Panc1 (cell line): ENCODE results near the gene SPOCK1. TPM values are rescaled to one million over a fixed set of nuclear protein-coding genes. Genes with fewer than 3 reads are reported as not detected.

Source experiments
- ATAC-seq: fragments of 200-7000 bp; cut with Tn5 transposase; 2 replicates; pipeline ENCODE4 v1.9.1; 2020; ENCODE audit warnings: mild to moderate bottlenecking, moderate library complexity
- BruUV-seq: library from RNA; stranded (reverse); fragments of 400-500 nt; replicated peaks from 2 replicates; lab custom pipeline; 2021; lab: Mats Ljungman, UMichigan
- CTCF ChIA-PET: fragments of 300-600 bp; sonication (Branson Sonifier 250); formaldehyde crosslinking; loops from one replicate; lab custom pipeline; 2022; ENCODE audit warnings: antibody characterized with exemption; lab: Charles Lee
- POLR2A ChIA-PET: fragments of 300-600 bp; sonication (Branson Sonifier 250); formaldehyde crosslinking; loops from one replicate; lab custom pipeline; 2022; ENCODE audit warnings: antibody characterized with exemption; lab: Charles Lee
- DNase-seq: peaks from one replicate; pipeline ENCODE4 v3.0.0-alpha.2; 2010; ENCODE audit warnings: low read depth, low spot score
- H3K27ac ChIP-seq: 2 replicates; pipeline ENCODE4 v1.5.1; 2011; ENCODE audit warnings: mild to moderate bottlenecking, low read length, inconsistent platforms
- H3K27me3 ChIP-seq: fragments of 200-500 bp; sonication (Bioruptor generic); 2 replicates; pipeline ENCODE4 v1.6.0; 2014; ENCODE audit warnings: low read length, inconsistent platforms; ENCODE audit not compliant: control insufficient read depth, insufficient read depth
- H3K36me3 ChIP-seq: fragments of 200-500 bp; sonication (Bioruptor generic); 2 replicates; pipeline ENCODE4 v1.5.1; 2014; ENCODE audit warnings: inconsistent platforms, mild to moderate bottlenecking, low read length, moderate library complexity; ENCODE audit not compliant: control insufficient read depth, insufficient read depth
- H3K4me1 ChIP-seq: 2 replicates; pipeline ENCODE4 v1.5.1; 2011; ENCODE audit warnings: inconsistent platforms, mild to moderate bottlenecking, low read length, moderate library complexity; ENCODE audit not compliant: control insufficient read depth, insufficient read depth
- H3K4me3 ChIP-seq, 2 experiments: 2 replicates each; pipeline ENCODE4 v1.5.1; 2011 to 2012; ENCODE audit warnings: low read depth in 2 of 2, low read length in 2 of 2, mild to moderate bottlenecking in 2 of 2, inconsistent platforms in 1 of 2, moderate library complexity in 1 of 2
- H3K9me3 ChIP-seq: fragments of 200-500 bp; sonication (Bioruptor generic); 2 replicates; pipeline ENCODE4 v1.5.1; 2014; ENCODE audit warnings: low read depth, mild to moderate bottlenecking, inconsistent platforms, low read length, moderate library complexity; ENCODE audit not compliant: control insufficient read depth, insufficient read depth
- CTCF ChIP-seq: fragments of 450-650 bp; IDR thresholded peaks from 2 replicates; pipeline ENCODE4 v1.5.1; 2017; ENCODE audit warnings: mild to moderate bottlenecking
- POLR2AphosphoS5 ChIP-seq: IDR thresholded peaks from 2 replicates; pipeline ENCODE4 v1.6.1; 2012; ENCODE audit warnings: mild to moderate bottlenecking, low read depth, low read length, moderate library complexity
- REST ChIP-seq, 2 experiments: IDR thresholded peaks; 2 replicates each; pipeline ENCODE4 v1.6.1; 2011 to 2012; ENCODE audit warnings: low read depth in 2 of 2, control low read depth in 1 of 2, low read length in 1 of 2, mild to moderate bottlenecking in 1 of 2, moderate library complexity in 1 of 2; ENCODE audit not compliant: insufficient read depth in 1 of 2
- SIN3A ChIP-seq: IDR thresholded peaks from 2 replicates; pipeline ENCODE4 v1.6.1; 2012; ENCODE audit warnings: low read depth, mild to moderate bottlenecking, low read length, moderate library complexity, borderline replicate concordance; ENCODE audit not compliant: insufficient read depth
- TCF7L2 ChIP-seq: IDR thresholded peaks from 2 replicates; pipeline ENCODE4 v1.6.1; 2011; ENCODE audit warnings: mild to moderate bottlenecking, low read depth, low read length, inconsistent platforms
- in situ Hi-C: cut with HindIII; loops from 2 replicates; pipeline ENCODE4 v1.10.0; 2016; ENCODE audit warnings: low sequenced_read_pairs, low pct_unique_long_range_greater_than_20kb
- intact Hi-C: fragments of 100-400 bp; cut with micrococcal nuclease; formaldehyde crosslinking; loops from one replicate; pipeline ENCODE4 v1.10.0; 2022; ENCODE audit not compliant: unreplicated experiment
- total RNA-seq: library from RNA; stranded (reverse); gene quantifications from one replicate; pipeline ENCODE4 v1.2.1, GENCODE V29; 2021; ENCODE audit not compliant: unreplicated experiment

Gene SPOCK1
- total RNA-seq, 1 experiment from 2014 or later, result 15.6 TPM

GRCh38 chr5:137190031-137190430, 309.1 kb downstream of the SPOCK1 start:
- ChIA-PET CTCF (no interaction called here), POLR2A (no interaction called here)
- no TSS peak for BruUV-seq
- H3K4me1 ChIP-seq, result no peaks in the 10 kb centered on the region
- intact Hi-C loops, result no loop called here
- no peaks in the 10 kb centered on the region for H3K36me3 ChIP-seq
- no peak for DNase-seq
- ATAC-seq, result no peak
- H3K27ac ChIP-seq, result no peak overlapping the region
- H3K9me3 ChIP-seq, result no peaks in the 10 kb centered on the region
- no peak overlapping the region for H3K4me3 ChIP-seq
- H3K27me3 ChIP-seq, result no peaks in the 10 kb centered on the region; the same call in 1 of the 2 replicates
- in situ Hi-C loops, result no loop called here
- no peak for TF ChIP-seq SIN3A
- TF ChIP-seq CTCF, result no peak
- no peak for TF ChIP-seq REST (IDR thresholded peaks at IDR 0.05; ENCODE audit: insufficient read depth in 1 of 2, low read depth in 2 of 2, low read length in 1 of 2)

- no TSS peak for BruUV-seq
- TF ChIP-seq REST (IDR thresholded peaks at IDR 0.05; ENCODE audit: insufficient read depth in 1 of 2, low read depth in 2 of 2, low read length in 1 of 2) (no peak), CTCF (no peak), SIN3A (no peak), TCF7L2 (no peak), POLR2AphosphoS5 (no peak)
- no peak overlapping the region for H3K27ac ChIP-seq
- no peaks in the 10 kb centered on the region for H3K9me3 ChIP-seq
- CTCF ChIA-PET, result interaction anchor here (0.6 kb wide), 1 partner anchor 219 kb away, joined by 7 read pairs; no protein-coding TSS in a partner anchor
- in situ Hi-C loops, result no loop called here
- intact Hi-C loops, result no loop called here
- H3K4me1 ChIP-seq, result no peaks in the 10 kb centered on the region
- no peak overlapping the region for H3K4me3 ChIP-seq
- no peaks in the 10 kb centered on the region for H3K36me3 ChIP-seq
- POLR2A ChIA-PET, result no interaction called here
- H3K27me3 ChIP-seq, result no peaks in the 10 kb centered on the region; the same call in 1 of the 2 replicates
- DNase-seq, result no peak
- no peak for ATAC-seq
Measured at GRCh38 chr5:137188566-137188965, 310.6 kb downstream of the SPOCK1 start.
